NCI-H1436 treated with DMSO at 0.1 percent for 48 hours (cell line): ENCODE measurements around the gene MEPE.

Experiments used
- DNase-seq: peaks from one replicate; lab custom pipeline; 2025; lab: John Stamatoyannopoulos, UW

The MEPE gene, protein sequence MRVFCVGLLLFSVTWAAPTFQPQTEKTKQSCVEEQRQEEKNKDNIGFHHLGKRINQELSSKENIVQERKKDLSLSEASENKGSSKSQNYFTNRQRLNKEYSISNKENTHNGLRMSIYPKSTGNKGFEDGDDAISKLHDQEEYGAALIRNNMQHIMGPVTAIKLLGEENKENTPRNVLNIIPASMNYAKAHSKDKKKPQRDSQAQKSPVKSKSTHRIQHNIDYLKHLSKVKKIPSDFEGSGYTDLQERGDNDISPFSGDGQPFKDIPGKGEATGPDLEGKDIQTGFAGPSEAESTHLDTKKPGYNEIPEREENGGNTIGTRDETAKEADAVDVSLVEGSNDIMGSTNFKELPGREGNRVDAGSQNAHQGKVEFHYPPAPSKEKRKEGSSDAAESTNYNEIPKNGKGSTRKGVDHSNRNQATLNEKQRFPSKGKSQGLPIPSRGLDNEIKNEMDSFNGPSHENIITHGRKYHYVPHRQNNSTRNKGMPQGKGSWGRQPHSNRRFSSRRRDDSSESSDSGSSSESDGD

DNA sequence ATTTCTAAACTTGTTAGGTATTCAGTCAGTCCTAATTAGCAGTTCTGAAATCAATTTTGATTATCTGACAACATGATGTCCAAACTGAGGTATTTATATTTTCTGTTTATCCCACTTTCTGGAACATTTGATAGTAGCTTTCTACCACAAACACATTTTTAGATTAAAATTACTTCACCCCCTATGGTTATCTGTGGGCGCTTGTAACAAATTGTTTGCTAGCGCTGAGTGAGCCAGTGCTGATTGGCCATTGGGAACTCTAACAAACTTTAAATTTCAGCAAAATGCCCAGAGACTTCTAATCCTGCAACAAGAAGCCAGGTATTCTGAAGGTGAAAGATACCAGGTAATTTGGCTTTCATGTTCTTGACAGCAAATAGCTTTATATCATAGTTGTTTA is at the start of gene MEPE:
MEPE (plus strand) TSS at position 301 of the 400 bp plus-strand sequence. CDS start 1,746 bp downstream, outside the sequence.
- no peak for DNase-seq

DNA sequence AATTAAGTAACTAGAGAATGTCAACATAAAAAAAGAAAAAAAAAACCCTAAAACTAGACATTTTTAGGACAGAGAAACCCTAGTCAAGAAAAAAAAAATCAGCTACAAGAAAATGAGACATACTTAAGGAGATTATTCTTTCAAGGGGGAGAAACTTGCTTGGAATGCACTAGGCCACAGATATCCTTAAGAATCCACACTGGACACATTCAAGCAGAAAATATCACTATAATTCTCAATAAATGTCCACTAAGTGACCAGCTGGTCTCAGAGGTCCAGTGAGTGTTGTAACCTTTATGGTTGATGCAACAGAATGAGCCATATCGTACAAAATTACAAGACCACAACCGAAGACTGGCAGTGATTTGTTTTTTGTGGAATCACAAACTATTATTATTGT is 49.0 kb upstream of the MEPE start:
- DNase-seq, result no peak

DNA sequence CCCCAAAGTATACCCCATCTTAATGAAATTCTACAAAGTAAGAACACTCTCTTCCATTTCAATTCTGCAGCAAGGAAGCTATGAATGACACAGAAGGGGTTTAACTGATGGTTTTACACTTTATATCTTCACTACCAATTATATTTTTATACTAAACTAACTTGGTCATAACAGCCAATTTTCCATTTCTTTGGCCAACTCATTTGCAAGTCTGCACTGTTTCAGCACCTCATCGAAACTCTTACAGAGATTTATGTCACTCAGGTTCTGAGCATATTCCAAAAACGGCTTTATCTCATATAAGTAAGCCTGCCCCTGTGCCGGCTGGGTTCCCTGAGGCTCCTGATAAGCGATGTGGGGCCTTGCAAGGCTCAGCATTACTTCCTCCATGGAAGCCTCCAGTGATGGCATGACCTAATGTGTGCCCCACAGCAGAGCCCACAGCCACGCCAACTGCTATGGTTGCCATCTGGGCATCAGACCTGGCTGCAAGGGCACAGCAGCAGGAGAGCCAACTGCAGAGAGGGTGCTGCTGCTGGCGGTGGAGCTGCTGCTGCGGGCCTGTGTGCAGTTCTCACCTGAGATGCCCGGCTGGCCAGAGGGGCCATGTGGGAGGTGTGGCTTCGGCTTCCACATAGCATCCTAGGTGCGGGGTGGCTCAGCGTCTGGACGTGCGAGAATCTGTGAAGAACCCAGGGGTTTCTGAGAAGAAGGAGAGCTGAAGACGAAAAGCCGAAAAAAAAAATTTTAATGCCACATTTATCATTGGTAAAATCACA is 46.8 kb upstream of the MEPE start:
- DNase-seq, result no peak

DNA sequence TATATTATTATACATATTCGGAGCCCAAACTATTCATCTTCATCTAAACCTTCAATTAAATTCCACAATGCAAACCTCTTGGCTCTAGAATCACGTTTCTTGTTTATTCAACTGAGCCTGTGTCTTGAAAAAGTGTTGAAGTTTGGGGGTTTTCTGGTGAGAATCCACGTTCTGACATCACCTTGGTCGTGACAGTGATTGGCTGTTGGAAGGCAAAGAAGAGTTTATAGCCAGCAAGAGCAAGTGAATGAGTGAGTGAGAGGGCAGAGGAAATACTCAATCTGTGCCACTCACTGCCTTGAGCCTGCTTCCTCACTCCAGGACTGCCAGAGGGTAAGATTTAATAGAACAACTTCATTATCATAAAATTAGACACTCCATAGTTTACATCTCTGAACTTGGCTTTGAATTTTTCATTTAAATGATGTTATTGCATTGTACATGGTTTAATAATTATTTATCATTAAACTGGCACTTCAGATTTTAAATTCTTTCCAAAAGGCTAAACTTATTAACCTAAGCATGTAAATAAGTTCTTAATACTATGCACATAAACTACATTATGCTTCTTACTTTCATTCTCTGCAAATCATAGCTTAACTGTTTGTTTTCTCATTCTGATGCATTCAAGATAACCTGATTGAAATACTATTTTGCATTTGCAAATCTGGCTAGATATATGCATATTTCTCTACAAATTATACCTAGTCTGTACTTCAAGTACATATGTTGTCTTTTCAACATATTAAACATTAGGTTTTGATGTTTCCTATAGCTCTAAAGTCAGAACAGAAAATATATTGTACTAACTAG is 33.3 kb upstream of the MEPE start, which contains the start of gene IBSP:
IBSP (plus strand) TSS at position 254 of the 813 bp plus-strand sequence. CDS start 2,808 bp downstream, outside the sequence.
- no peak for DNase-seq

DNA sequence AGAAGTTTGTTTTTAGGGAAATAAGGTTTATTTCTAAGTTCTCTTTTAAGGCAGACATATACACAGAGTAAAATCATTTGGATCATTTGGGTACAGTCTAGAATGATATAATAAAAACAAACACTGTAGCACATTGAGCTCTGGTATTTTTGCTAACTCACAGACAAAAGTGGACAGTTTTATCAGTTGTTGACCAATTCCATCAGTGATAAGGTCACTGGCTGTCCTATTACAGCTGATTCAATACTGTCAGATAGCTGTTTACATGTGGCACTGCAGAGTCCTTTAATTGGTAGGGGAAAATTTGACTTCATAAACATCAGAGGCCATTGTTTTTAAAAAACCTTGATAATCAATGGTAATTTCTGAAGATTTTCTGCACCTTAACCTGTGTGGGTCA is 29.9 kb upstream of the MEPE start:
- DNase-seq, result no peak

DNA sequence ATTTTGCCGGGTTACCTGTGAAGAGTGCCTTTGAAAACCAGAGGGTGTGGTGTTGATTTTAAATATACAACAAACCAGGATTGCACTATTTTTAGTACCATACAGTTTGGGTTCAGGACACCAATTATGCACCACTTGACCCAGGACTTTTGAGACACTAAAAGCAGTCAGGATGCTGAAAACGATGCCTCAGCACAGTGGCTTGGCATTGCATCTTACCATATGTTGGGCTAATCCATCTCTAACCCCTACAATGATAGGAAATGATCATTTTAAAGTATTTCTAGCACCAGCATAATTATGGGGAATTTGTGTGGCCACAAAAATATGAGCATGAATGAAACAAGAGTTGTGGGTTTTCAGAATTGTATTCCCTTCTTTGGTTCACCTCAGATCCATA is 29.3 kb upstream of the MEPE start:
- no peak for DNase-seq

DNA sequence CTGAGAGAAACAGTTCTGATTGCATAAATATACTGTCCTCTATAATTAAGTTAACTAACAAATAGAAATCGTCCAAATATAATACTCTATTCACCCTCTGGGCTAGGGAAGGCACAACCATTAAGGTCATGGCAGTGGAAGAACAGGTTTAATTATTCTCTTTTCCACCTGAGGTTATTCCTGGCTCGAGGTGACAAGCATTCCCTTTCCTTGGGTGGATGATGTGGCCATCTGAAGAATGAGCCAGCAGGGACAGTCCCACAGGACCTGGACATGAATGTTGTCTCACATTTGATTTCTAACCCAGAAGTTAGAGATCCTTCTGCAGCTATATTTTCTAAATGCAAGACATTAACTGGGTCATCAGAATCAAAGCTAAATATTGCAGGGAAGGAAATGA is 27.9 kb upstream of the MEPE start:
- no peak for DNase-seq

DNA sequence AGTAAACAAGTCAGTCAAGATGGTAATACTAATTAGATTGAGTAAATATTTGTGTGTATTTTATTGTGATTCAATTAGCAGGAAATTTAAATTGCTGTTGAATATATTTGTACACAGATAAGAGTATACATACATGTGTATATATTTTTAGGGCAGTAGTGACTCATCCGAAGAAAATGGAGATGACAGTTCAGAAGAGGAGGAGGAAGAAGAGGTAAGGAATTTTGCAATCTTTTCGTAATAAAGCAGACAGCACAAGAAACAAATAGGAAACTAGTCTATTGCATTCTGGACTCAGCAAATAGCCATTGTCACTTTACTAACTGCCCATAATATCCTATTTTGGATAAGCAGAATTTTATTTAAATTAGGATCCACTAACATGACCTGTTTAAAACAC is 26.8 kb upstream of the MEPE start:
- no peak for DNase-seq

DNA sequence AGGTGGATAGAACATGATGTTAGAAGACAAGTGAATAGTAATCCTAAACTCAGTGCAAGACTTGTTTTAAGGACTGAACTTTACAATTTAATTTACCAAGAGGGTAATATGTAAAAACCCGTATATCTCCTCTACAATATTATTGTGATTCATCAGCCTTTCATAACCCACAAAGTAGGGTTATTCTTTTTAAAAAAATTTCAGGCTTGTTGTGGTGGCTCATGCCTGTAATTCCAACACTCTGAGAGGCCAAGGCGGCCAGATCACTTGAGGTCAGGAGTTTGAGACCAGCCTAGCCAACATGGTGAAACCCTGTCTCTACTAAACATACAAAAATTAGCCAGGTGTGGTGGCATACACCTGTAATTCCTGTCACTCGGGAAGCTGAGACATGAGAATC is 26.2 kb upstream of the MEPE start:
- no peak for DNase-seq

DNA sequence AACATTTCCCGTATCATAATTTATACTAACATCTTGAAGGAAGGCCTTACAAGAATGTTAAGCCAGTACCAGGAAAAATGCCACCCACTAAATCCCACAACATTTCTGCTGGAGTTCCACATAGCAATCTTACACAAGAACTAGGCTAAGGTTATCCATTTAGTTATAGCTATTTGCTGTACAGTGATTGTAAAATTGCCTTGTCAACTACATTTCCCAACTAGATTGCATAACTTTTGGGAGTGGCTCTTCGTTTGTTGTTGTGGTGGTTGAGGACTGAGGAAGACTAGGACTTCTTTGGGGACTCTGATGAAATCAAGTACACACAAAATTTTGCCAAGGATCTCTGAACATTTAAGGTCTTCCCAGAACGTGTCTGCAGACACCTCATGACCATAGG is 25.4 kb upstream of the MEPE start:
- DNase-seq, result no peak

DNA sequence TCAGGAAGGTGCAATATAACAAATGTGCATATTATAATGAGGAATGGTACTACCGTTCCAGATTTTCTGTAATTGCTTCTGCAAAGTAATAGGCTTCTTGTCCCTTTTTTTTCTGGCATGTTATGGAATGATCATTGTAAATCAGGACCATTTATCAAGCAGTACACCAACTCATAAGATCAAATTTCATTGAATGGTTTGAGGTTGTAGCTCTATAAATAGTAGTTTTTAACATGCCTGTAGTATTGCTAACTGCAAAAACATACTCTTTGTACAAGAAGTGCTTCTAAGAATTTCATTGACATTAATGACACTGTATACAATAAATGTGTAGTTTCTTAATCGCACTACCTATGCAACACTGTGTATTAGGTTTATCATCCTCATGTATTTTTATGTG is 20.8 kb upstream of the MEPE start:
- no peak for DNase-seq

DNA sequence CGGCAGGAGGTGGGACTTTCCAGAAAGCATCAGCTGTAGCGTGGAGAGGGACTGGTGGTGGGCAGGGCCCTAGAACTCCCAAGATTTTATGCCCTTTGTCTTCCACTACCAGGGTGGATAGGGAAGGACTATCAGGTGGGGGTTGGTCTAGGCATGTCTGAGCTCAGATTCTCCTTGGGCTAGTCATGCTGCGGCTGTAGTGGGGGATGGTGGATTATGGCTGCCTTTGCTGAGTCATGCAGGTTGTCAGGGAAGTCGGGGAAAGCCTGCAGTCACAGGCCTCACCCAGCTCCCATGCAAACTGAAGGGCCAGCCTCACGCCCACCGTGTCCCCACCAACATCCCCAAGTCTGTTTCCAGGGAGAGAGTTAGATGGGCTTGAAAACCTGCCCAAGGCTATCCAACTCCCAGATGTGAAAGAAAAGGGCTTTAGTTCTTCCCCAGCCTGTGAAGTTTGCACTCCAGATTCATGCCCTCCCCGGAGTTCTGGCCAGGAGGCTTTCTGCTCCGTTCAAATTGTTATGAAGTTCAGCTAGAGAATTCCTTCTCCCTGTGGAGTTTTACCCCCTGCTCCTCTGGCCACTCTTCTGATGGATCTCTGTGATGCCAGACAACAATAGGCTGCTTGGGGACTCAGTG is 13.4 kb upstream of the MEPE start:
- DNase-seq, result no peak

DNA sequence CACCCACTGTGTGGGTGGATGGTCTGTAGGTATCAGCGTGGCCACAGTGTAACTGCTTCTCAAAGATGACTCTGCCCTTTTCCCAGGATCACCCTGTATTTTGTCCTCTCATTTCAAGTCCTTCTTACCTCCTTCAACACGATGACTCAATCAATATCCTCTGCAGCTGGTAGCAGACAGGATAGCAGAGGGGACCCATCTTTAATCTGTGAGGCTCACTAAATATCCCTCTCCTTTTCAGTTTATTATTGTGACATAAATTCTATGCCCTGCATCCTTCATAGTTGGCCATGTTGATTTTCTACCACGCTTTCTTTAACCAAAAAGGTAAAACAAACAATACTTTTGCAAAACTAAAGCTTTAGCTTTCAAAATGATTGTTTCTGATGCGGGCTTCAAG is 9.6 kb upstream of the MEPE start:
- no peak for DNase-seq

DNA sequence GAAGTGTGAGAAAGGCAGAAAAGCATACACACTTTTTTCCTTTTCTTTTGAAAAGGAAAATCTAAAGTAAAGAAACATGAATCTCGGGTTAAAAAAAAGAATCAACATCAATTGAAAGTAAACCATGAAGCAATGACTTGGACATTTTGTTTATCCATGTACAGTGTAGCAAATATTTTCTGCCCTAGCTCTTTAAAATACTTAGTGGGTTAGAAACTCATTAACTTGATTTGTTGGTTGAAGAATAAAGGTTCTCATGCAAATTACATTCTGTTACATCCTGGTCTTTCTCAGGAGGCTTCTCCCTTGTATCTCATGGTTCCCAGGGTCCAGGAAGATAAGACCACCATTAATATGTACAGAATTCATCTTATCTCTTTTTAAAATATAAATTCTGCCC is 9.0 kb upstream of the MEPE start:
- no peak for DNase-seq

DNA sequence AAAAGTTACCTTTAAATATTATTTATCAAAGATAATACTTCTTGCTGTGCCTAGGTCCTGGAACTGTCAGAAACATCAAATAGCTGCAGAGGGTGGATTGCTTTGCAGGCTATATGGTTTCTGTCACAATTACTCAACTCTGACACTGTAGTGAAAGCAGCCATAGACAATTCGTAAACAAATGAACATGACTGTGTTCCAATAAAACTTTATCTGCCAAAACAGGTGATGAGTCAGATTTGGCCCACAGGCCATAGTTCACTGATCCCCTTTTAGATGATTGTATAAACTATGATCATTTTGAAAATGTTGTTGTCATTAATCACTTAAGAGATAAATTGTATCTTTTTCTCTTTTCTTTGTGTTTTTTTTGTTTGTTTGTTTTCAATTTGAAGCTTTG is 8.4 kb upstream of the MEPE start:
- no peak for DNase-seq

DNA sequence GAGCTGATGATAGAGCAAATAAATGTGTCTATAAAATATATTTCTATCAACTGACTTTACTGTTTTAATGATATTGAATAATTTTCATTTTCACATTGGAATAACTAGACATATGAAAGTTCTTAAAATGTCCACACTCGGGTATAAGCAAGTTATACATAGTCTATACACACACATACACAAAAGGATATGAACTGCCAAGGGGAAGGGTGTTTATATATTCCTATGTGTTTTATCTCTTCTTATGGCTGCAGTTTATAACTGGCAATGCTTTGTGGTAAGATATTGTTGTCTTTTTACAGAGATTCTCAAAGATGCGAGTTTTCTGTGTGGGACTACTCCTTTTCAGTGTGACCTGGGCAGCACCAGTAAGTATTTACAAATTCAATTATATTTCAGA is 1.6 kb downstream of the MEPE start:
- DNase-seq, result no peak

DNA sequence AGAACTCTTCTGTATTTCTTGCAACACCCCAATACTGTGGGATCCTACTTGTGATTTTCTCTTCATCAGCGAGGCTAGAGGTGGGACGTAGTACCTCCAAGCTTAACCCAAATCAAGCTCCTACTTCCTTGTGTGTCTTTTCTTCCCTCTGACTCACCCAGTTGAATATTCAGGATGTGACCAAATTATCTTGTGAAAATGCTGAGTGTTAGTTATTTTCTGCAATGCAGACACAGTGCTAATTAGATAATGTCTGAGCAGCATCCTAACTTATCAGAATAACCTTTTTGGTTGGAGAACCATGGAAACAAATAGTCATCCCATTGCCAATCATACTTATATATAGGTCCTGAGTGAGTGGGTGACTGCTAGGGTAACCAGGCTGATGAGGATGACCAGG is 2.4 kb downstream of the MEPE start:
- DNase-seq, result no peak

DNA sequence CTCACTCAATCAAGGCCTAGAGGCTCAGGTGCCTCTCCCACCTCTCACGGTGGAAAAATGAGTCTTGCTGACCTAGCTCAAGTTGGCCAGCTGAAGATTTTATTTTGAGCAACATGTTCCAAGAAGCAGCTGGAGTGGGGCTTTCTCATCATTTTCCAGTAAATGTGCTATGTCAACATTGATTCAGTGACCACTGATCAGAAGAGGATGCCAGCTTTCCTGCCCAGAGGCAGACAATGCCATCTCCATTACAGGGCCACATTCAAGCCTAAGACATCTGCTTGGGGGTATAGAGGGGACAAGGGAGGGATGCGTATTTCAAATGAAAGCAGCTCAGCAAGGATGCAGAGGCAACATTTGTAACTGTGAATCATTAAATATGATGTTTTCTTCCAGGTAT is 3.0 kb downstream of the MEPE start:
- DNase-seq, result no peak

DNA sequence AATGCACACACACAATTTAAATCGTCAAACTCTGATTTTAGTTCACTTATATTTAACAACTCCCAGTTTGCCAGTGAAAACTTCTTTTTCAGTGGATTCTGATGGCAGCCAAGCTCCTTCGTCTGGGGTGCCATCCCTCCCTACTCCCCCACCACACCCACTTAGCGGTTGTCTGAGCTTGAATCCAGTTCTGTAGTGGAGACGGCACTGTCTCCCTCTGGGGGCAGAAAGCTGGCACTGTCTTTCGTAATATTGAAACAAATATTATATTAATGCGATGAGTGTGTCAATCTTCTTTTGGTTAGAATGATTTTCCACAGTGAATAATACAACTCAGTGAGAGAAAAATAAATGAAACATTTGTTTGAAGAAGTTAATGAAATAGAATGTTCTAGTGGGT is 5.4 kb downstream of the MEPE start:
- DNase-seq, result no peak

DNA sequence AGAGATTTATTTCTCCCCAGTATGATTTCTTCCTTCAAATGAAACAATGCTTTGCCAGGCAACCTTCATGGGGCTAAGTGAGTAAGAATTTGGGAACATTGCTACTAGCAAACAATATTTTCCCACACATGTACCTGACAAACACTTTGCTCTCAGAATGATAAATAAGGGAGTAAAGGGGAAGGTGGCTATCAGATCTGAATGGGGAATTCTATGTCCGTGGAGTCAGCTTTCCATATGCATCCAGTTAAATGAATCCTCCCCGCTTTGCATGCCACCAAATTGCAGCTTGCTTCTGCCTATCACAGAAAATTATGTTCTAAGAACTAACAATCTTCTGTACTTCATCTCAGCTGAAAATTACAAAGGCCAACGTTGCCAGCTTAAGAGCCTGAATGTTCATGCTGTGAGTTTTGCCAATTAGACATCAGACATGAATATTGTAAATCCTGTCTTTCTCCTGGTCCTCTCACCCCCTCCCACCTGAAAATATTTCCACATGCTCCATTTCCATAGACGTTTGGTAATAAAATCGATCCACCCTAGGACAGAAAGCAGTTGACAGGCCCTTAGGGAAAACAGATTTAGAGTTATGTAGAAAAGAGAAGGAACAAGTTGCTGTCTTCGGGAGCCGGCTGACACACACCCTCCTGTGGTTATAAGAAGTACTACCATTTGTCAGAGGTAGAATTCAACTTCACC is 6.3 kb downstream of the MEPE start:
- DNase-seq, result no peak

DNA sequence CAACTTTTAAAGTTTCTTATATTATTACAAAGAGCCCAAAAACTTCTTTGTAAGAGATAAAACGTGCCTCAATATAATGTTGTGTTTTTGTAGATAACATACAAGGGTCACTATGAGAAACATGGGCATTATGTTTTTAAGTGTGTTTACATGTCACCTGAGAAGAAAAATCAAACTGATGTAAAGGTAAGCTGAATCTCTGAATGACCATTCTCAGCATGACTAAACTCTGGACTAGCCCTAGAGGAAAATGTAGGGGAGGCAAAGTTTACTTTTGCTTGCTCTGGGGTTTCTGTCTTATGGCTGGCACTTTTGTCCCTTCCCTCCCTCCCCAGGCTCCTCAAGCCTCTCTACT is 6.8 kb downstream of the MEPE start:
- DNase-seq, result no peak
